Thyroid gland (tissue), 4 donors: ENCODE measurements around the gene RPS6KC1.

Experiments used
- POLR2A ChIP-seq, 2 donors: fragments of 450-650 bp; IDR thresholded peaks; one replicate each; pipeline ENCODE4 v1.6.1; 2017; ENCODE audit warnings: antibody characterized with exemption in 2 of 2, mild to moderate bottlenecking in 2 of 2, moderate library complexity in 1 of 2
- TF ChIP-seq, protein P1 (sequence below), 6 experiments: fragments of 200-600 bp in 3 of 6; fragments of 450-650 bp in 3 of 6; sonication (generic) in 3 of 6; IDR thresholded peaks; one replicate each; pipeline ENCODE4 v1.5.1; 2016 to 2019; ENCODE audit warnings: antibody characterized with exemption in 6 of 6, mild to moderate bottlenecking in 2 of 6, inconsistent platforms in 1 of 6, moderate library complexity in 1 of 6

DNA sequence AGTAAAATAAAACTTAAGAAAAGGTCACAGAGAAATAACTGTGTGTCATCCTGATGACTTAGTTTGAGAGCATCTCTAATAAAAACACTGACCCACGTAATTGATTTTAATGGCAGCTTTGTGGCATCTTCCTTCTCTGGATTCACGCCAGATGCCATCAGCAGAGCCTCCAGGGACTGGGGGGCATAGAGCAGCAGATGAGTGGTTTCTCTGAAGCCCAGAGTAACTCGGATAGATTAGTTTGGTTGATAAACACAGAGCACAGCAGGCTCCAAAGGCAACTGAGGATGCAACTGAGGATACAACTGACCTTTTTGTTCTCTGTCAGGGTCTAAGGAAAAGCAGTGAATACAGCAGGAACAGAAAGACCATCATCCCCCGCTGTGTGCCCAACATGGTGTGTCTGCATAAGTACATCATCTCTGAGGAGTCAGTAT, 180.8 kb downstream of the RPS6KC1 start:
- TF ChIP-seq, protein P1, sequence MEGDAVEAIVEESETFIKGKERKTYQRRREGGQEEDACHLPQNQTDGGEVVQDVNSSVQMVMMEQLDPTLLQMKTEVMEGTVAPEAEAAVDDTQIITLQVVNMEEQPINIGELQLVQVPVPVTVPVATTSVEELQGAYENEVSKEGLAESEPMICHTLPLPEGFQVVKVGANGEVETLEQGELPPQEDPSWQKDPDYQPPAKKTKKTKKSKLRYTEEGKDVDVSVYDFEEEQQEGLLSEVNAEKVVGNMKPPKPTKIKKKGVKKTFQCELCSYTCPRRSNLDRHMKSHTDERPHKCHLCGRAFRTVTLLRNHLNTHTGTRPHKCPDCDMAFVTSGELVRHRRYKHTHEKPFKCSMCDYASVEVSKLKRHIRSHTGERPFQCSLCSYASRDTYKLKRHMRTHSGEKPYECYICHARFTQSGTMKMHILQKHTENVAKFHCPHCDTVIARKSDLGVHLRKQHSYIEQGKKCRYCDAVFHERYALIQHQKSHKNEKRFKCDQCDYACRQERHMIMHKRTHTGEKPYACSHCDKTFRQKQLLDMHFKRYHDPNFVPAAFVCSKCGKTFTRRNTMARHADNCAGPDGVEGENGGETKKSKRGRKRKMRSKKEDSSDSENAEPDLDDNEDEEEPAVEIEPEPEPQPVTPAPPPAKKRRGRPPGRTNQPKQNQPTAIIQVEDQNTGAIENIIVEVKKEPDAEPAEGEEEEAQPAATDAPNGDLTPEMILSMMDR (IDR thresholded peaks at IDR 0.05): no peak
- no peak for TF ChIP-seq POLR2A (IDR thresholded peaks at IDR 0.05)
